Spinal cord (tissue), 10 donors: ENCODE data around the gene MISP3. TPM values are rescaled to one million over a fixed set of nuclear protein-coding genes. Genes with fewer than 3 reads are reported as not detected.
A peak's percentile ranks its signal among the peaks of the same experiment; 100 is the strongest.

Experiments
- DNase-seq, 6 donors: peaks; one replicate each; pipeline versions ENCODE4 v3.0.0 to v3.0.0-alpha.2; 2013 to 2015; ENCODE audit warnings: low spot score in 6 of 6, low read depth in 4 of 6
- H3K27ac ChIP-seq: one replicate; pipeline ENCODE4 v1.5.1; 2013; ENCODE audit warnings: low read depth, low read length, control low read depth
- H3K27me3 ChIP-seq: one replicate; pipeline ENCODE4 v1.6.1; 2013; ENCODE audit warnings: low read length; ENCODE audit not compliant: control insufficient read depth, insufficient read depth
- H3K36me3 ChIP-seq: one replicate; pipeline ENCODE4 v1.6.1; 2013; ENCODE audit warnings: low read length; ENCODE audit not compliant: control insufficient read depth, insufficient read depth
- H3K4me1 ChIP-seq: one replicate; pipeline ENCODE4 v1.6.1; 2013; ENCODE audit warnings: low read length; ENCODE audit not compliant: control insufficient read depth, insufficient read depth
- H3K4me3 ChIP-seq: one replicate; pipeline ENCODE4 v1.5.1; 2013; ENCODE audit warnings: low read depth, low read length, control low read depth
- H3K9me3 ChIP-seq: one replicate; pipeline ENCODE4 v1.6.1; 2013; ENCODE audit warnings: low read length; ENCODE audit not compliant: control insufficient read depth, insufficient read depth
- WGBS: methylation state at CpG from one replicate; pipeline ENCODE4 v1.1.5; 2013; ENCODE audit warnings: missing lambda C conversion rate; ENCODE audit not compliant: insufficient coverage; 5-methylcytosine and 5-hydroxymethylcytosine counted together
- polyA plus RNA-seq, 2 donors: library from polyadenylated mRNA; unstranded; fragments of 120-200 nt; gene quantifications; one replicate each; pipeline ENCODE4 v1.2.1, GENCODE V29; 2013; ENCODE audit not compliant: insufficient read length in 2 of 2
- total RNA-seq, 2 donors: library from RNA; depleted of rRNA in 1 of 2; stranded (reverse); fragments of 120-200 nt in 1 of 2; fragments of >200 nt in 1 of 2; gene quantifications; one replicate each; pipeline versions ENCODE4 v1.2.3 to v1.2.4, GENCODE V29; 2013 to 2014
- donor health status: healthy.

Gene MISP3
- total and polyA plus RNA-seq, 4 donors, result 1.2 to 12.4 (median 8.1) TPM

DNA sequence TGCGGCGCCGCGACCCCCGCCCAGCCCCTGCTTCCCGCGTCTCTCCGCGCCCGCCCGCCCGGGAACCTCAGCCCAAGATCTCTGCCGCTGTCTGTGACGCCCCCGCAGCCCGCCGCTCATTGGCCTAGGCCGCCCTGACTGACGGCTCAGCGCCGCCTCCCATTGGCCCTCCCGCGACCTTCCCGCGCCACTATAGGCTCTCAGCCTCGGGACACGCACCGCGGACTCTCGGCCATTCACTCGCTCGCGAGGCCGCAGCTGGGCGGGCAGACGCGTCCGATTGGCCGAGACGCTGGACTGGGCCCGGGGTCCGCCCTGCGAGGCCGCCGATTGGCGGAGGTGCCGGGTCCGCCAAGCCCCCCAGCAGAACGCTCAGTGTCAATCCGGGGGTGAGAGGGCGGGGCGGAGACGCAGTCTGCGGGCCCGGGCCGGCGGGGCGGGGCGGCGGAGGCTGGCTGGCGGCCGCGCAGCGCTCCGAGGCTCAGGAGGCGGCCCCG is 45.1 kb downstream of the MISP3 start, which contains the start of gene PRKACA:
Gene PRKACA (minus strand): TSS at position 95 of the 497 bp plus-strand sequence. CDS start 215 bp downstream, outside the sequence.
- Histone ChIP-seq H3K4me1 (peaks cover 62% of the 10 kb centered on the region), H3K36me3 (peaks cover 22% of the 10 kb centered on the region), H3K4me3 (peak within 1 kb of the TSS; percentile 83), H3K27me3 (no peaks in the 10 kb centered on the region), H3K27ac (peak within 1 kb of the TSS; percentile 99), H3K9me3 (no peaks in the 10 kb centered on the region)
- peak; percentile 93 to 100 (median 97) for DNase-seq
- under 1% methylated on average over 67 of the region's 67 CpGs for WGBS

GRCh38 chr19:14118165-14119051 is 45.8 kb downstream of the MISP3 start:
- H3K4me3 ChIP-seq, result peak overlapping the region; percentile 58
- peak overlapping the region; percentile 99 for H3K27ac ChIP-seq
- no peaks in the 10 kb centered on the region for H3K27me3 ChIP-seq
- H3K36me3 ChIP-seq, result peaks cover 16% of the 10 kb centered on the region
- WGBS, result 1% methylated on average over 53 of the region's 61 CpGs
- H3K4me1 ChIP-seq, result peaks cover 55% of the 10 kb centered on the region
- DNase-seq, result peak; percentile 26 to 82 (median 43)
- H3K9me3 ChIP-seq, result no peaks in the 10 kb centered on the region

GRCh38 chr19:14119146-14119545 is 46.6 kb downstream of the MISP3 start:
- Histone ChIP-seq H3K36me3 (peaks cover 10% of the 10 kb centered on the region), H3K4me3 (no peak overlapping the region), H3K27ac (peak overlapping the region; percentile 99), H3K4me1 (peaks cover 48% of the 10 kb centered on the region), H3K9me3 (no peaks in the 10 kb centered on the region), H3K27me3 (no peaks in the 10 kb centered on the region)
- no CpG with 5 or more reads among the region's 3 CpGs for WGBS
- no peak for DNase-seq

DNA sequence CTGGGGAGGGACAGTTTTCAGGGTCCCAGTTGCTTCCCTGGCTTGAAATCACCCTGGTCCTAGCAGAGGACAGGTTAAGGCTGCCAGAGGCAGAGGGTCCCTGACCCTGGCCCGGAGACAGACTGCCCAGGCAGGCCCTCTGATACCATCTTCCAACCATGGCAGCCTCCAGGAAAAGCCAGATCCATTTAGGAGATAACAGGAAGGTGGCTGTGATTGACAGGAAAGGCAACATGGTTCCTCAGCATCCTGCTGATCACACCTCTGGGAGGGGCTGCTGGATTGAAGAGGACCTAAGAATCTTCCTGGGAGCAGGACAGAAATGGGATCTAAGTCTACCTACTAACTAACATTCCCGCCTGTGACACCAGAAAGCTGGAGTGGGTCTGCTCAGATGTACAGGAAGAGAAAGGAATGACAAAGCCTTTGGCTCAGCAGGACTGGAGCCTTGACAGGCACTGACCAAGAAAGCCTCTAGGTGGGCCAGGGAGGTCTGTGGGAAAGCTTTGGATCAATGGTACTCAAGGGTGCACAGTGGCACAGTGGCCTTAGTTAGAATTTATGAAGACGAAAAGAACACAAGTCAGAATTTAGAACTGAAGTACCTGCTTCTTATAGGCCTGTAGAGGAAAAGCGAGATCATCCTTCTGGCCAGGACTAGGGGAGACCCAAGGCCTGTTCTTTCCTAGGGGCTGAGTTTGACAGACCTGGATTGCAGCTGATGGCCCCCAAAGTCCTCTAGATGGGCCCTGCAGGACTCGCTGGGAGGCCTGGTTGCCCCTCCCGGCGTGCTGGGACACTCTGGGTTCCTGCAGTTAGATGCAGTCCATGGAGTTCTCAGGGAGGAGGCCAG is 47.3 kb downstream of the MISP3 start:
- Histone ChIP-seq H3K27me3 (no peaks in the 10 kb centered on the region), H3K27ac (no peak overlapping the region), H3K9me3 (no peaks in the 10 kb centered on the region), H3K36me3 (peaks cover 3% of the 10 kb centered on the region), H3K4me3 (no peak overlapping the region), H3K4me1 (peaks cover 41% of the 10 kb centered on the region)
- 87% methylated on average over 6 of the region's 7 CpGs for WGBS
- DNase-seq, result no peak

- Histone ChIP-seq H3K27ac (no peak overlapping the region), H3K36me3 (peaks cover 3% of the 10 kb centered on the region)
- WGBS, result 99% methylated on average over 6 of the region's 7 CpGs
These were observed 47.9 kb downstream of the MISP3 start for GRCh38 chr19:14120497-14120780.

GRCh38 chr19:14122924-14123323 is 50.3 kb downstream of the MISP3 start:
- 90% methylated on average over 4 of the region's 6 CpGs for WGBS
- Histone ChIP-seq H3K27ac (no peak overlapping the region), H3K4me1 (peaks cover 21% of the 10 kb centered on the region), H3K9me3 (no peaks in the 10 kb centered on the region), H3K4me3 (no peak overlapping the region), H3K27me3 (no peaks in the 10 kb centered on the region), H3K36me3 (peaks cover 3% of the 10 kb centered on the region)
- no peak for DNase-seq

More at GRCh38 chr19:14120497-14120780, 47.9 kb downstream of the MISP3 start:
- H3K4me1 ChIP-seq, result peaks cover 39% of the 10 kb centered on the region
- no peaks in the 10 kb centered on the region for H3K9me3 ChIP-seq
- no peak for DNase-seq
- H3K27me3 ChIP-seq, result no peaks in the 10 kb centered on the region
- no peak overlapping the region for H3K4me3 ChIP-seq

Other genes starting within 250 kb of the MISP3 start
- gene NANOS3, start 195.7 kb upstream of the MISP3 start, total RNA-seq, result 10 to 100 TPM in 1 of 2 donors, not detected in 1; 11.2 TPM
- gene NANOS3, start 195.7 kb upstream of the MISP3 start, polyA plus RNA-seq, result 10 to 100 TPM; 23.1 to 24.6 TPM
- 1 to 10 TPM; 3.3 to 7.2 TPM for gene BRME1, start 166.7 kb upstream of the MISP3 start, total RNA-seq
- 10 to 100 TPM; 14.7 to 15.5 TPM for gene BRME1, start 166.7 kb upstream of the MISP3 start, polyA plus RNA-seq
- 10 to 100 TPM; 11.8 to 27.4 TPM for gene CC2D1A, start 166.6 kb upstream of the MISP3 start, total RNA-seq
- gene CC2D1A, start 166.6 kb upstream of the MISP3 start, polyA plus RNA-seq, result 100 to 1,000 TPM in 1 of 2 donors, 10 to 100 TPM in 1; 81.1 to 112 TPM
- 1 to 10 TPM in 1 of 2 donors, under 1 TPM in 1; 0.30 to 1.2 TPM for gene PODNL1, start 134.4 kb upstream of the MISP3 start, total RNA-seq
- gene PODNL1, start 134.4 kb upstream of the MISP3 start, polyA plus RNA-seq, result 1 to 10 TPM; 5.0 to 7.5 TPM
- gene DCAF15, start 120.3 kb upstream of the MISP3 start, total RNA-seq, result 10 to 100 TPM; 10.9 to 25.3 TPM
- gene DCAF15, start 120.3 kb upstream of the MISP3 start, polyA plus RNA-seq, result 10 to 100 TPM; 45.3 to 49.9 TPM
- 1 to 10 TPM; 2.6 to 5.8 TPM for gene RFX1, start 66.5 kb upstream of the MISP3 start, total RNA-seq
- gene RFX1, start 66.5 kb upstream of the MISP3 start, polyA plus RNA-seq, result 10 to 100 TPM; 14.5 to 16.2 TPM
- gene RLN3, start 44.6 kb upstream of the MISP3 start, total RNA-seq, result not detected
- not detected for gene RLN3, start 44.6 kb upstream of the MISP3 start, polyA plus RNA-seq
- 1 to 10 TPM; 4.1 to 4.7 TPM for gene IL27RA, start 41.0 kb upstream of the MISP3 start, total RNA-seq
- 1 to 10 TPM; 5.6 to 5.7 TPM for gene IL27RA, start 41.0 kb upstream of the MISP3 start, polyA plus RNA-seq
- 1 to 10 TPM; 1.7 to 4.0 TPM for gene PALM3, start 10.7 kb upstream of the MISP3 start, total RNA-seq
- gene PALM3, start 10.7 kb upstream of the MISP3 start, polyA plus RNA-seq, result 10 to 100 TPM; 26.8 to 27.3 TPM
- gene C19orf67, start 13.0 kb downstream of the MISP3 start, total RNA-seq, result under 1 TPM in 1 of 2 donors, not detected in 1; 0.22 TPM
- gene C19orf67, start 13.0 kb downstream of the MISP3 start, polyA plus RNA-seq, result under 1 TPM in 1 of 2 donors, not detected in 1; 0.21 TPM
- gene SAMD1, start 18.0 kb downstream of the MISP3 start, total RNA-seq, result 10 to 100 TPM; 19.9 to 34.9 TPM
- 10 to 100 TPM; 78.6 to 83.1 TPM for gene SAMD1, start 18.0 kb downstream of the MISP3 start, polyA plus RNA-seq
- 10 to 100 TPM; 44.1 to 77.8 TPM for gene PRKACA, start 45.0 kb downstream of the MISP3 start, total RNA-seq
- gene PRKACA, start 45.0 kb downstream of the MISP3 start, polyA plus RNA-seq, result 100 to 1,000 TPM; 145 to 161 TPM
- gene ASF1B, start 63.8 kb downstream of the MISP3 start, total RNA-seq, result 10 to 100 TPM in 1 of 2 donors, 1 to 10 TPM in 1; 2.7 to 11.5 TPM
- 1 to 10 TPM; 8.4 to 8.8 TPM for gene ASF1B, start 63.8 kb downstream of the MISP3 start, polyA plus RNA-seq
- gene ADGRL1, start 133.4 kb downstream of the MISP3 start, total RNA-seq, result 10 to 100 TPM; 31.9 to 55.6 TPM
- 100 to 1,000 TPM; 128 to 140 TPM for gene ADGRL1, start 133.4 kb downstream of the MISP3 start, polyA plus RNA-seq